Ovary (tissue), 9 donors: ENCODE results near the gene XAGE3. TPM values are rescaled to one million over a fixed set of nuclear protein-coding genes. Genes with fewer than 3 reads are reported as not detected.
"Not testable (repeated sequence)": the region's sequence is repeated elsewhere in the genome, so short reads cannot be mapped to it uniquely, and the experiment has no call there.

ENCODE experiments used
- DNase-seq, 5 donors: peaks; one replicate each; pipeline ENCODE4 v3.0.0-alpha.2; 2019 to 2020
- H3K27ac ChIP-seq, 2 donors: fragments of 200-600 bp; one replicate each; pipeline versions ENCODE4 v1.5.1 to v1.8.0; 2019 to 2022
- H3K27me3 ChIP-seq: fragments of 200-600 bp; one replicate; pipeline ENCODE4 v1.8.0; 2022
- H3K36me3 ChIP-seq: fragments of 200-600 bp; sonication (generic); one replicate; pipeline ENCODE4 v1.5.1; 2019
- H3K4me1 ChIP-seq: one replicate; pipeline ENCODE4 v1.8.1; 2013; ENCODE audit warnings: mild to moderate bottlenecking, moderate library complexity; ENCODE audit not compliant: insufficient read depth
- H3K4me3 ChIP-seq: fragments of 200-600 bp; sonication (generic); one replicate; pipeline ENCODE4 v1.5.1; 2017
- H3K9me3 ChIP-seq, 2 donors: fragments of 200-600 bp in 1 of 2; sonication (generic) in 1 of 2; one replicate each; pipeline versions ENCODE4 v1.5.1 to v1.8.1; 2013 to 2019; ENCODE audit warnings: mild to moderate bottlenecking in 1 of 2, moderate library complexity in 1 of 2
- EP300 ChIP-seq: sonication (generic); formaldehyde crosslinking; IDR thresholded peaks from one replicate; pipeline ENCODE4 v1.6.1; 2017; ENCODE audit warnings: antibody characterized with exemption
- POLR2A ChIP-seq: fragments of 450-650 bp; IDR thresholded peaks from one replicate; pipeline ENCODE4 v1.6.1; 2017; ENCODE audit warnings: antibody characterized with exemption, mild to moderate bottlenecking, moderate library complexity
- WGBS, 3 donors: extraction: QIAGEN DNeasy Blood & Tissue Kit in 1 of 3; methylation state at CpG; one replicate each; pipeline versions ENCODE4 v1.1.5 to v1.1.7; 2013 to 2017; 5-methylcytosine and 5-hydroxymethylcytosine counted together
- intact Hi-C, 4 donors: fragments of 100-400 bp; cut with DNase I; formaldehyde crosslinking; loops; one replicate each; pipeline versions ENCODE4 v1.11.0 to v1.15.1; 2022 to 2023
- polyA plus RNA-seq, 2 donors: library from polyadenylated mRNA; stranded (reverse); fragments of 200-250 nt in 1 of 2; fragments of 350-450 nt in 1 of 2; fragmentation: Illumina TruSeq in 1 of 2; extraction: RNeasy Lipid Tissue Mini Kit (QIAGEN cat#74804) in 1 of 2; gene quantifications; one replicate each; pipeline ENCODE4 v1.2.3, GENCODE V29; 2013 to 2014
- total RNA-seq, 7 donors: library from RNA; depleted of rRNA in 2 of 7; stranded (reverse); fragments of >200 nt in 2 of 7; fragmentation: NEBNext Ultra II Directional in 3 of 7; extraction: Animal tissue kit (Norgen Biotek cat#: 25700) in 3 of 7; gene quantifications; one replicate each; pipeline versions ENCODE4 v1.1.0 to v1.2.4, GENCODE V29; 2016 to 2023
- TF ChIP-seq, protein P1 (sequence below), 3 donors: fragments of 450-650 bp in 2 of 3; fragments of 200-600 bp in 1 of 3; IDR thresholded peaks; one replicate each; pipeline versions ENCODE4 v1.5.1 to v1.8.0; 2016 to 2022; ENCODE audit warnings: antibody characterized with exemption in 3 of 3, mild to moderate bottlenecking in 1 of 3
- donor health status: DM: no; HTN: no; CAD: no; lungs with moderate emphysema.
- donor health status: DM: no; HTN: no; CAD: no.
- donor health status: Bipolar disorder and iron deficiency.
- donor health status: DM: yes; HTN: yes; CAD: no.
- donor health status: DM: no; HTN: no; CAD: no.
- donor health status: DM: yes; HTN: yes; CAD: no.

The XAGE3 gene
- total and polyA plus RNA-seq, 9 donors = not detected

DNA sequence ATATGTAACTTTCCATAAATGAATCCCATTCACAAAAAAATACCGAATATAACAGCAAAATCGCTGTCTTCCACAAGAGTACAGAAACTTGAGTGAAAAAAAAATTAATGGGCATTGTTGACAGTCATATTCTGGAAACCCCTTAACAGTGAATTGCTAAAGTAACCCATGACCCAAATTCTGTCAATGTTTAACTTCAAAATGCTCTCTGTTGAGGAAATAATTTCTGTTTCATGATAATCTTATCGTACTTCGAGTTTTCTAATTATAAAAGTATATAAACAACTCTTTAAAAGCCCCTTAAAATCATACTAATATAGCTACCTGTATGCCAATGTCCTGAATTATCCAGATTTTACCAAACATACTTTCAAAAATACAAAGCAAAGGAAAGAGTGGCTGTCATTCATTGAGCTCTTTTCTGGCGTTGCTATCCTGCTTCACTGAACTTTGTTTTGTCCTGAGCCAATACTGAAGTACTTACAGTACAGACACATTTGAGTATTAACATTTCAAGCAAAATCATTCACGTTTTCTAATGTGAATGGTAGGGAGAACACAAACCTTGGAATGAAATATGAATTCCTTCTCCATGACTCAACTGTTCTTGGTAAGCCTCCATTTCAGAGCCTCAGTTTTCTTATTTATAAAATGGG lies 2.4 kb downstream of the XAGE3 start:
- intact Hi-C loops = no loop called here
- H3K9me3 ChIP-seq = no peaks in the 10 kb centered on the region
- TF ChIP-seq EP300 (no peak), POLR2A (no peak)
- TF ChIP-seq, protein P1, sequence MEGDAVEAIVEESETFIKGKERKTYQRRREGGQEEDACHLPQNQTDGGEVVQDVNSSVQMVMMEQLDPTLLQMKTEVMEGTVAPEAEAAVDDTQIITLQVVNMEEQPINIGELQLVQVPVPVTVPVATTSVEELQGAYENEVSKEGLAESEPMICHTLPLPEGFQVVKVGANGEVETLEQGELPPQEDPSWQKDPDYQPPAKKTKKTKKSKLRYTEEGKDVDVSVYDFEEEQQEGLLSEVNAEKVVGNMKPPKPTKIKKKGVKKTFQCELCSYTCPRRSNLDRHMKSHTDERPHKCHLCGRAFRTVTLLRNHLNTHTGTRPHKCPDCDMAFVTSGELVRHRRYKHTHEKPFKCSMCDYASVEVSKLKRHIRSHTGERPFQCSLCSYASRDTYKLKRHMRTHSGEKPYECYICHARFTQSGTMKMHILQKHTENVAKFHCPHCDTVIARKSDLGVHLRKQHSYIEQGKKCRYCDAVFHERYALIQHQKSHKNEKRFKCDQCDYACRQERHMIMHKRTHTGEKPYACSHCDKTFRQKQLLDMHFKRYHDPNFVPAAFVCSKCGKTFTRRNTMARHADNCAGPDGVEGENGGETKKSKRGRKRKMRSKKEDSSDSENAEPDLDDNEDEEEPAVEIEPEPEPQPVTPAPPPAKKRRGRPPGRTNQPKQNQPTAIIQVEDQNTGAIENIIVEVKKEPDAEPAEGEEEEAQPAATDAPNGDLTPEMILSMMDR (IDR thresholded peaks at IDR 0.05) = no peak
- no peak overlapping the region for H3K27ac ChIP-seq
- DNase-seq = no peak
- 39 to 41% (median 40%) methylated on average over 6 of the region's 6 CpGs for WGBS, 3 donors
- H3K4me1 ChIP-seq = no peaks in the 10 kb centered on the region
- H3K4me3 ChIP-seq = no peak overlapping the region
- H3K27me3 ChIP-seq = no peaks in the 10 kb centered on the region
- H3K36me3 ChIP-seq = no peaks in the 10 kb centered on the region

DNA sequence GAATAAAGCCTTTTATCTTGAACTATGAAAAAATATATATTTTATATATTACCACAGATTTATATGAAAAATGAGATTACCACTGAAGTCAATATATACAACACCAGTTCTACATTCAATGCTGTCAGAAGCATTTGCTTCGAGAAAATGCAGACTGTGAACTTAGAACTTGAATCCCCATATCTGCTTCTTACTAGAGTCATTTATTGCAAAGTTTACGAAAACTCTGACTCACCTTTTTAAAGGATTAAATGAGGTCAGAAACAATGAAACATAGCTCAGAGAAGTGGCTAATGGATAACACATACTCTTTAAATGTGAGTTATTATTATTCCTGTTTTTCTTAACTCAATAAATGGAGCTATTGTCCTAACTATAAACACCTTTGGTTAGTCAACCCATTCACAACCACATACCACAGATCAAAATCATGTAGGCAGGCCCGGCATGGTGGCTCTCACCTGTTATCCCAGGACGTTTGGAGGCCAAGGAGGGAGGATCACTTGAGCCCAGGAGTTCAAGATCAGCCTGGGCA lies 10.8 kb downstream of the XAGE3 start:
- H3K9me3 ChIP-seq, intact Hi-C loops, DNase-seq, H3K4me3 ChIP-seq, H3K27ac ChIP-seq, H3K4me1 ChIP-seq, H3K36me3 ChIP-seq, H3K27me3 ChIP-seq: not testable (repeated sequence)
- WGBS, 3 donors = 47 to 51% (median 49%) methylated on average over 4 of the region's 4 CpGs

DNA sequence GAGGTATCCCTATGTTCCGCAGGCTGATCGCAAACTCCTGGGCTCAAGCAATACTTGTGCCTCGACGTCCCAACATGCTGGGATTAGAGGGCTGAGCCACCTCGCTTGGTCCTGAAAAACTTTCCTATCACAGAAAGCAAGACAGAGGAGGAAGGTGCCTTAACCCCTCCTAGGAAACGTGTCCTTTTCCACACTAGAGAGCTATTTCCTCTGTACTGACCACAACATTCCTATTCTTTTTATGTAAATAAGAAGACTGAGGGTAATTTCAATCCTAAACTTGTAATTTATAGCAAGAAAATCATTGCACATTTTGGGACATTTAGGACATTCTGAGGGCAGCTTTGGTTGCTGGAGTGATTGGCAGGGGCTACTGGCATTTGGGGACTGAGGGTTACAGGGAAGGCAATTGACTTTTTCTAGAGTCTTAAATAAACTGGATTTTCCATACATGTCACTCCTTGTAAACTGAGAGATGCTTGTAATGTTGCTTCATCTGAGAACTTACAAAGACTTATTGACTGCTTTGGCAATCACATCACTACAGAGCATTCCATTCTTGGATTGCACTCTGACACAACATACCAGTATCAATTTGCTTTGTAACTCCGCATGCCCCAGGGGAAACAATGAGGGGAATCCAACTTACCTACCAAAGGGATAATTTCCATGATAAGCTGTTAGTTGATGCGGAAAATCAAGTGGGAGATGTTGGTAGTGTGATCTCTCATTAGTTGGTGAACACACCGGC lies 15.6 kb downstream of the XAGE3 start:
- no peak for DNase-seq
- Histone ChIP-seq H3K27ac (no peak overlapping the region), H3K36me3 (no peaks in the 10 kb centered on the region), H3K9me3 (no peaks in the 10 kb centered on the region), H3K27me3 (no peaks in the 10 kb centered on the region), H3K4me3 (no peak overlapping the region), H3K4me1 (no peaks in the 10 kb centered on the region)
- WGBS, 3 donors = 70 to 79% (median 76%) methylated on average over 9 of the region's 9 CpGs
- TF ChIP-seq EP300 (no peak), POLR2A (no peak)
- TF ChIP-seq, protein P1 (IDR thresholded peaks at IDR 0.05) = no peak
- intact Hi-C loops = no loop called here

DNA sequence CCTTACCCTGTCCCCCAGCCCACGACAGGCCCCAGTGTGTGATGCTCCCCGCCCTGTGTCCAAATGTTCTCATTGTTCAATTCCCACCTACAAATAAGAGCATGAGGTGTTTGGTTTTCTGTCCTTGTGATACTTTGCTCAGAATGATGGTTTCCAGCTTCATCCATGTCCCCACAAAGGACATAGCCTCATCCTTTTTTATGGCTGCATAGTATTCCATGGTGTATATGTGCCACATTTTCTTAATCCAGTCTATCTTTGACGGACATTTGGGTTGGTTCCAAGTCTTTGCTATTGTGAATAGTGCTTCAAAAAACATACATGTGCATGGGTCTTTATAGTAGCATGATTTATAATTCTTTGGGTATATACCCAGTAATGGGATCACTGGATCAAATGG lies 24.3 kb downstream of the XAGE3 start:
- H3K27me3 ChIP-seq, H3K4me1 ChIP-seq, intact Hi-C loops, H3K27ac ChIP-seq, H3K36me3 ChIP-seq, DNase-seq, H3K4me3 ChIP-seq, H3K9me3 ChIP-seq: not testable (repeated sequence)
- WGBS, 3 donors = 73 to 78% (median 75%) methylated on average over 3 of the region's 3 CpGs

DNA sequence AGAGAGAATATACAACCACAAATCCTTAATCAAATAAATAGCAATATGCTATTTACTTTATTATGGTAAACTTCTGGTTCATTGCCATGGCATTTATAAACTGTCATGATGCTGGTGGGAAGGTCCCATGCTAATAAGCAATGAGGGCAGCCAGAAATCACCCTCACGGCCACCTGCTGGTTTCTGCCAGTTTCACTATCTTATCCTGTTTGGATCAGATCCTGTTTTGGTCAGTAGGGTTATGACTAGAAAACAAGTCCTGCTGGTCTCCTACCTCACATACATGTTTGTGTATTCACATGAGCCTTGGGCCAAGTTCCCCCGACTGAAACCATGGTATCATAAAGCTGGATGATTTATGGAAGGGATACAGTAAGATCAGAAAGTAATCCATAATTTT lies 28.7 kb downstream of the XAGE3 start:
- WGBS, 3 donors = 63 to 77% (median 68%) methylated on average over 2 of the region's 2 CpGs
- no peaks in the 10 kb centered on the region for H3K36me3 ChIP-seq
- no peak for TF ChIP-seq EP300
- TF ChIP-seq POLR2A = no peak
- TF ChIP-seq, protein P1 (IDR thresholded peaks at IDR 0.05) = no peak
- intact Hi-C loops = no loop called here
- no peaks in the 10 kb centered on the region for H3K9me3 ChIP-seq
- H3K4me1 ChIP-seq = no peaks in the 10 kb centered on the region
- H3K27ac ChIP-seq = no peak overlapping the region
- no peak overlapping the region for H3K4me3 ChIP-seq
- H3K27me3 ChIP-seq = no peaks in the 10 kb centered on the region
- DNase-seq = no peak
